Endothelial cell of umbilical vein (primary cell): Measurements from ENCODE around the gene SLC35G4.
"Not testable (repeated sequence)": the region's sequence is repeated elsewhere in the genome, so short reads cannot be mapped to it uniquely, and the experiment has no call there.

Experiments used
- CTCF ChIP-seq, 2 donors: IDR thresholded peaks; 1 replicate in 1 of 2; 2 replicates in 1 of 2; pipeline ENCODE4 v1.5.1; 2011; ENCODE audit warnings: low read length in 2 of 2, mild to moderate bottlenecking in 2 of 2, moderate library complexity in 2 of 2, control low read depth in 1 of 2, inconsistent platforms in 1 of 2, low read depth in 1 of 2; ENCODE audit not compliant: insufficient read depth in 1 of 2; ENCODE audit errors: extremely low read depth in 1 of 2
- EZH2 ChIP-seq: IDR thresholded peaks from 2 replicates; pipeline ENCODE4 v1.6.1; 2012; ENCODE audit warnings: borderline replicate concordance, low read depth, mild to moderate bottlenecking, moderate library complexity, low read length, inconsistent platforms; ENCODE audit not compliant: severe bottlenecking
- FOS ChIP-seq: IDR thresholded peaks from 2 replicates; pipeline ENCODE4 v1.6.1; 2011; ENCODE audit warnings: mild to moderate bottlenecking, low read length, moderate library complexity, borderline replicate concordance; ENCODE audit not compliant: insufficient read depth
- GATA2 ChIP-seq: IDR thresholded peaks from 2 replicates; pipeline ENCODE4 v1.7.0; 2011; ENCODE audit warnings: low read depth, mild to moderate bottlenecking, moderate library complexity, mixed read lengths, low read length; ENCODE audit not compliant: insufficient read length, insufficient read depth
- JUN ChIP-seq: IDR thresholded peaks from 2 replicates; pipeline ENCODE4 v1.6.1; 2011; ENCODE audit warnings: borderline replicate concordance, low read depth; ENCODE audit not compliant: insufficient read length, insufficient read depth
- MYC ChIP-seq: IDR thresholded peaks from one replicate; pipeline ENCODE4 v1.6.1; 2011; ENCODE audit warnings: mild to moderate bottlenecking, low read depth, low read length
- POLR2A ChIP-seq: IDR thresholded peaks from 2 replicates; pipeline ENCODE4 v1.6.1; 2012; ENCODE audit warnings: low read depth, mild to moderate bottlenecking, control low read depth, low read length
- POLR2AphosphoS5 ChIP-seq: IDR thresholded peaks from 2 replicates; pipeline ENCODE4 v1.6.1; 2012; ENCODE audit warnings: low read depth, mild to moderate bottlenecking, control low read depth, low read length, moderate library complexity; ENCODE audit not compliant: insufficient read depth
- TF ChIP-seq, protein P1 (sequence below): IDR thresholded peaks from 2 replicates; pipeline ENCODE4 v1.6.1; 2011; ENCODE audit not compliant: insufficient read depth, insufficient read length

GRCh38 chr18:11647310-11647709 is 37.9 kb downstream of the SLC35G4 start:
- TF ChIP-seq JUN; CTCF (IDR thresholded peaks at IDR 0.05; ENCODE audit: extremely low read depth in 1 of 2, insufficient read depth in 1 of 2, low read depth in 1 of 2, low read length in 2 of 2); EZH2; POLR2A; FOS; MYC; GATA2; POLR2AphosphoS5: not testable (repeated sequence)
- TF ChIP-seq, protein P1, sequence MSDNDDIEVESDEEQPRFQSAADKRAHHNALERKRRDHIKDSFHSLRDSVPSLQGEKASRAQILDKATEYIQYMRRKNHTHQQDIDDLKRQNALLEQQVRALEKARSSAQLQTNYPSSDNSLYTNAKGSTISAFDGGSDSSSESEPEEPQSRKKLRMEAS = not testable (repeated sequence)
